ENCODE results near the gene POC1A.
"Not testable (repeated sequence)": the region's sequence is repeated elsewhere in the genome, so short reads cannot be mapped to it uniquely, and the experiment has no call there.

DNA sequence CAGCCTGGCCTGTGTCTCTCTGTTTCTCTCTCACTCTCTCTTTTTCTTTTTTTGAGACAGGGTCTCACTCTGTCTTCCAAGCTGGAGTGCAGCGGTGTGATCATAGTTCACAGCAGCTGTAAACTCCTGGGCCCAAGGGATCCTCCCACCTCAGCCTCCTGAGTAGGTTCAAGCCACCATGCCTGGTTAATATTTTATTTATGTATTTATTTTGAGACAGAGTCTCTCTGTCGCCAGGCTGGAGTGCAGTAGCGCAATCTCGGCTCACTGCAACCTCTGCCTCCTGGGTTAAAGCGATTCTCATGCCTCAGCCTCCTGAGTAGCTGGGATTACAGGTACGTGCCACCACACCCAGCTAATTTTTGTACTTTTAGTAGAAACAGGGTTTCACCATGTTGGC lies 120.5 kb downstream of the POC1A start:
- TF ChIP-seq, protein P1, sequence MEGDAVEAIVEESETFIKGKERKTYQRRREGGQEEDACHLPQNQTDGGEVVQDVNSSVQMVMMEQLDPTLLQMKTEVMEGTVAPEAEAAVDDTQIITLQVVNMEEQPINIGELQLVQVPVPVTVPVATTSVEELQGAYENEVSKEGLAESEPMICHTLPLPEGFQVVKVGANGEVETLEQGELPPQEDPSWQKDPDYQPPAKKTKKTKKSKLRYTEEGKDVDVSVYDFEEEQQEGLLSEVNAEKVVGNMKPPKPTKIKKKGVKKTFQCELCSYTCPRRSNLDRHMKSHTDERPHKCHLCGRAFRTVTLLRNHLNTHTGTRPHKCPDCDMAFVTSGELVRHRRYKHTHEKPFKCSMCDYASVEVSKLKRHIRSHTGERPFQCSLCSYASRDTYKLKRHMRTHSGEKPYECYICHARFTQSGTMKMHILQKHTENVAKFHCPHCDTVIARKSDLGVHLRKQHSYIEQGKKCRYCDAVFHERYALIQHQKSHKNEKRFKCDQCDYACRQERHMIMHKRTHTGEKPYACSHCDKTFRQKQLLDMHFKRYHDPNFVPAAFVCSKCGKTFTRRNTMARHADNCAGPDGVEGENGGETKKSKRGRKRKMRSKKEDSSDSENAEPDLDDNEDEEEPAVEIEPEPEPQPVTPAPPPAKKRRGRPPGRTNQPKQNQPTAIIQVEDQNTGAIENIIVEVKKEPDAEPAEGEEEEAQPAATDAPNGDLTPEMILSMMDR (conservative IDR thresholded peaks at IDR 0.05 in 1 of 2, IDR thresholded peaks at IDR 0.05 in 1 of 2; ENCODE audit: low read depth in 1 of 2, low read length in 2 of 2) = not testable (repeated sequence)
- not testable (repeated sequence) for TF ChIP-seq EZH2 (IDR thresholded peaks at IDR 0.05; ENCODE audit: low read length, missing control alignments)

Data from fibroblast of lung (primary cell).